GM12872 (cell line): ENCODE results near the gene FANCG.

Source experiments
- CTCF ChIP-seq: IDR thresholded peaks from 3 replicates; pipeline ENCODE4 v1.5.1; 2011; ENCODE audit warnings: low read depth, mild to moderate bottlenecking, low read length, moderate library complexity; ENCODE audit not compliant: insufficient read depth

FANCG gene

GRCh38 chr9:35112257-35113020 is 32.7 kb upstream of the FANCG start:
- TF ChIP-seq CTCF: no peak

- no peak for TF ChIP-seq CTCF
Measured at GRCh38 chr9:35111001-35111933, 31.5 kb upstream of the FANCG start.

GRCh38 chr9:35110327-35110761 is 30.6 kb upstream of the FANCG start:
- no peak for TF ChIP-seq CTCF

- no peak for TF ChIP-seq CTCF
Measured at GRCh38 chr9:35108946-35109575, 29.3 kb upstream of the FANCG start.

GRCh38 chr9:35108461-35108860 is 28.7 kb upstream of the FANCG start:
- TF ChIP-seq CTCF: no peak

- no peak for TF ChIP-seq CTCF
Measured at GRCh38 chr9:35107297-35108290, 27.9 kb upstream of the FANCG start.
